NCI-H345 treated with DMSO at 0.1 percent for 48 hours (cell line): ENCODE data around the gene NECTIN3.

ENCODE experiments used
- DNase-seq: peaks from one replicate; lab custom pipeline; 2025; ENCODE audit not compliant: unreplicated experiment; lab: John Stamatoyannopoulos, UW

NECTIN3 gene

GRCh38 chr3:111071257-111072030, at the start of gene NECTIN3:
Gene NECTIN3 (plus strand): TSS chr3:111071816. CDS start chr3:111072018, 202 bp downstream.
- DNase-seq = no peak

- no peak for DNase-seq
Observed at GRCh38 chr3:111027868-111028267, 43.7 kb upstream of the NECTIN3 start.

- no peak for DNase-seq
Observed at GRCh38 chr3:111031538-111031937, 40.1 kb upstream of the NECTIN3 start.

- DNase-seq = no peak
Observed at GRCh38 chr3:111032677-111033076, 38.9 kb upstream of the NECTIN3 start.

- no peak for DNase-seq
Observed at GRCh38 chr3:111033470-111034050, 38.1 kb upstream of the NECTIN3 start.

- DNase-seq = no peak
Observed at GRCh38 chr3:111035316-111035715, 36.3 kb upstream of the NECTIN3 start.

GRCh38 chr3:111035902-111036301, 35.7 kb upstream of the NECTIN3 start:
- DNase-seq = no peak

- no peak for DNase-seq
Observed at GRCh38 chr3:111040959-111041358, 30.7 kb upstream of the NECTIN3 start.

- no peak for DNase-seq
Observed at GRCh38 chr3:111045564-111045963, 26.1 kb upstream of the NECTIN3 start.

GRCh38 chr3:111047042-111047441, 24.6 kb upstream of the NECTIN3 start:
- no peak for DNase-seq

- DNase-seq = no peak
Observed at GRCh38 chr3:111047812-111048435, 23.7 kb upstream of the NECTIN3 start.

- no peak for DNase-seq
Observed at GRCh38 chr3:111051354-111051753, 20.3 kb upstream of the NECTIN3 start.

GRCh38 chr3:111068574-111068973, 3.0 kb upstream of the NECTIN3 start:
- no peak for DNase-seq

- no peak for DNase-seq
Observed at GRCh38 chr3:111069974-111070771, 1.4 kb upstream of the NECTIN3 start.

- DNase-seq = no peak
Observed at GRCh38 chr3:111070772-111071256, 802 bp upstream of the NECTIN3 start.

GRCh38 chr3:111072031-111072921, 660 bp downstream of the NECTIN3 start:
- DNase-seq = no peak

GRCh38 chr3:111073218-111073617, 1.6 kb downstream of the NECTIN3 start:
- no peak for DNase-seq

- DNase-seq = no peak
Observed at GRCh38 chr3:111076732-111077131, 5.1 kb downstream of the NECTIN3 start.

GRCh38 chr3:111077369-111077768, 5.8 kb downstream of the NECTIN3 start:
- no peak for DNase-seq

- no peak for DNase-seq
Observed at GRCh38 chr3:111080413-111080812, 8.8 kb downstream of the NECTIN3 start.
